MM.1S (cell line): ENCODE data around the gene CBLL2.

Source experiments
- DNase-seq: peaks from one replicate; pipeline ENCODE4 v3.0.0-alpha.2; 2015
- H2AFZ ChIP-seq: fragments of 300-600 bp; sonication (generic); 2 replicates; pipeline ENCODE4 v1.6.0; 2016; ENCODE audit warnings: antibody characterized with exemption, low read length
- H3F3A ChIP-seq: fragments of 300-600 bp; sonication (generic); 2 replicates; pipeline ENCODE4 v1.6.1; 2016; ENCODE audit warnings: mild to moderate bottlenecking, antibody characterized with exemption, low read length, moderate library complexity, mixed read lengths; ENCODE audit not compliant: insufficient read depth
- H3K27ac ChIP-seq: fragments of 300-600 bp; sonication (generic); 2 replicates; pipeline ENCODE4 v1.5.1; 2016; ENCODE audit warnings: mild to moderate bottlenecking, low read length
- H3K27me3 ChIP-seq: fragments of 300-600 bp; sonication (generic); replicated peaks from 2 replicates; pipeline ENCODE4 v1.6.0; 2016; ENCODE audit warnings: low read length; ENCODE audit not compliant: insufficient read depth
- H3K36me3 ChIP-seq: fragments of 300-600 bp; sonication (generic); replicated peaks from 2 replicates; pipeline ENCODE4 v1.6.1; 2016; ENCODE audit warnings: mild to moderate bottlenecking, low read length, mixed read lengths; ENCODE audit not compliant: insufficient read depth
- H3K4me1 ChIP-seq: fragments of 300-600 bp; sonication (generic); 2 replicates; pipeline ENCODE4 v1.6.1; 2016; ENCODE audit warnings: low read length, mixed read lengths
- H3K4me2 ChIP-seq: fragments of 300-600 bp; sonication (generic); 2 replicates; pipeline ENCODE4 v1.6.0; 2016; ENCODE audit warnings: low read depth, low read length
- H3K4me3 ChIP-seq: fragments of 300-600 bp; sonication (generic); 2 replicates; pipeline ENCODE4 v1.5.1; 2016; ENCODE audit warnings: low read length, mixed read lengths
- H3K79me2 ChIP-seq: fragments of 300-600 bp; sonication (generic); 2 replicates; pipeline ENCODE4 v1.6.1; 2016; ENCODE audit warnings: mixed run types, low read length, mixed read lengths
- H3K9ac ChIP-seq: fragments of 300-600 bp; sonication (generic); 2 replicates; pipeline ENCODE4 v1.6.1; 2016; ENCODE audit warnings: low read length, mixed read lengths
- H3K9me2 ChIP-seq: fragments of 300-600 bp; sonication (generic); replicated peaks from 2 replicates; pipeline ENCODE4 v1.6.1; 2016; ENCODE audit warnings: mild to moderate bottlenecking, low read length, mixed read lengths; ENCODE audit not compliant: insufficient read depth
- H3K9me3 ChIP-seq: fragments of 300-600 bp; sonication (generic); replicated peaks from 2 replicates; pipeline ENCODE4 v1.6.1; 2016; ENCODE audit warnings: mild to moderate bottlenecking, low read length, mixed read lengths; ENCODE audit not compliant: insufficient read depth
- H4K20me1 ChIP-seq: fragments of 300-600 bp; sonication (generic); 2 replicates; pipeline ENCODE4 v1.6.1; 2016; ENCODE audit warnings: mild to moderate bottlenecking, low read length, moderate library complexity, mixed read lengths; ENCODE audit not compliant: insufficient read depth
- CTCF ChIP-seq: fragments of 300-600 bp; sonication (generic); IDR thresholded peaks from 2 replicates; pipeline ENCODE4 v1.5.1; 2016; ENCODE audit warnings: antibody characterized with exemption, low read length, mixed read lengths
- EZH2 ChIP-seq: fragments of 300-600 bp; sonication (generic); optimal IDR thresholded peaks from 2 replicates; pipeline ENCODE3; 2017; ENCODE audit warnings: low read depth, mild to moderate bottlenecking, antibody characterized with exemption, low read length, mixed read lengths
- EZH2phosphoT487 ChIP-seq: fragments of 300-600 bp; sonication (generic); IDR thresholded peaks from 2 replicates; pipeline ENCODE4 v1.6.1; 2018; ENCODE audit warnings: antibody characterized with exemption, low read length

CBLL2 gene

GRCh38 chrX:22310779-22311178, 38.1 kb downstream of the CBLL2 start:
- H3K27me3 ChIP-seq: no peaks in the 10 kb centered on the region
- H3K9ac ChIP-seq: no peak overlapping the region
- H2AFZ ChIP-seq: no peak overlapping the region
- no peak for DNase-seq
- no peaks in the 10 kb centered on the region for H3K36me3 ChIP-seq
- H3K9me3 ChIP-seq: no peaks in the 10 kb centered on the region
- H3K9me2 ChIP-seq: no peaks in the 10 kb centered on the region
- H3K4me3 ChIP-seq: no peak overlapping the region
- H3K4me2 ChIP-seq: no peak overlapping the region
- TF ChIP-seq EZH2 (no peak), CTCF (no peak), EZH2phosphoT487 (no peak)
- no peaks in the 10 kb centered on the region for H3F3A ChIP-seq
- no peaks in the 10 kb centered on the region for H3K79me2 ChIP-seq
- H3K27ac ChIP-seq: no peak overlapping the region
- no peaks in the 10 kb centered on the region for H4K20me1 ChIP-seq
- H3K4me1 ChIP-seq: no peaks in the 10 kb centered on the region

GRCh38 chrX:22313766-22314165, 41.1 kb downstream of the CBLL2 start:
- no peaks in the 10 kb centered on the region for H4K20me1 ChIP-seq
- TF ChIP-seq EZH2 (no peak), EZH2phosphoT487 (no peak), CTCF (no peak)
- no peaks in the 10 kb centered on the region for H3K9me2 ChIP-seq
- H3F3A ChIP-seq: no peaks in the 10 kb centered on the region
- no peak overlapping the region for H3K9ac ChIP-seq
- H3K27me3 ChIP-seq: no peaks in the 10 kb centered on the region
- no peak overlapping the region for H3K27ac ChIP-seq
- H3K9me3 ChIP-seq: no peaks in the 10 kb centered on the region
- no peak overlapping the region for H3K4me2 ChIP-seq
- H2AFZ ChIP-seq: no peak overlapping the region
- no peaks in the 10 kb centered on the region for H3K36me3 ChIP-seq
- H3K4me1 ChIP-seq: no peaks in the 10 kb centered on the region
- no peaks in the 10 kb centered on the region for H3K79me2 ChIP-seq
- no peak for DNase-seq
- H3K4me3 ChIP-seq: no peak overlapping the region

- Histone ChIP-seq H3K79me2 (no peaks in the 10 kb centered on the region), H3F3A (no peaks in the 10 kb centered on the region), H2AFZ (no peak overlapping the region), H3K27me3 (no peaks in the 10 kb centered on the region), H3K9me3 (no peaks in the 10 kb centered on the region), H3K4me1 (no peaks in the 10 kb centered on the region), H3K9me2 (no peaks in the 10 kb centered on the region), H3K4me2 (no peak overlapping the region), H3K36me3 (no peaks in the 10 kb centered on the region), H3K9ac (no peak overlapping the region), H3K27ac (no peak overlapping the region), H4K20me1 (no peaks in the 10 kb centered on the region), H3K4me3 (no peak overlapping the region)
- DNase-seq: no peak
- no peak for TF ChIP-seq CTCF
- no peak for TF ChIP-seq EZH2phosphoT487
- no peak for TF ChIP-seq EZH2
These were observed 41.5 kb downstream of the CBLL2 start for GRCh38 chrX:22314211-22314610.
